ENCODE measurements around the gene HOXC12.

DNA sequence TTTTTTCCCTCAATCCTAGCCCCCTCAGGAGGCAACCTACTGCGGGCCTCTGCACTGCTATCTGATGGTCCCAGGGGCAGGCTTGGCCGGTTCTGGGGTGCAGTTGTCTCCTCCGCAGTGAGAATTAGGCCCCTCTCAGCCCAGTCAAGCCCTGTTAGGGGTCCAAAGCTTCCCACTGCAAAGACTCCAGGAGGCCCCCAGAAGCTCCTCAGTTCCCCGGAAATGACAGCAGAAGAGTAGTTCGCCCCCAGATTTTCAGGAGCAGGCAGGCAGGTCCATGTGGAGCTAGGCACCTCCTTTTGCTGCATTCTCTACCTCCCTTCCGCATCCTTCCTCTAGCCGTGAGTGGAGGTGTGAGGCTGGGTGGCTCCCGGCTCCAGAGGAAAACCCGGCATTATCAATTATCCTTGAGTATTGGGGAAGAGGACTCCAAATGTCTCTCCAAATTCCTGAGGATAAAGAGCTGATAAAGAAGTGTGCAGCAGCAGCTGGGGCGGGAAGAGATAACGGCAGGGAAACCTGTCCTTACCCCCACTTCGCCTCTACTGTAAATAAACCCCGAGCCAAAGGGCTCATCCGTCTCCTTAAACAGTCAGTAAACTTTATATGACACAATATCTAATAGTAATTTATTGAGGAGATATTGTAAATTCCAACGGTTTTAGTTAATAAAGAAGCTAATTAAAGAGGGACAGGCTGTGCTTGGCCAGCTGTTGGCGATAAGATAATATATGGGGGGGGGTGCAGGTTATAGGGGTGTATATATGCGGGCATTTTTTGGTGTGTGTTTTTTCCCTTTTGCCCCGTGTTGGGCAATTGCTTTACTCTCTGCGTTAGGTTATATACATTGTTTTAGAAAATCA is 641 bp upstream of the HOXC12 start:
- TF ChIP-seq EP300 (IDR thresholded peaks at IDR 0.05): no peak
- TF ChIP-seq, protein P1, sequence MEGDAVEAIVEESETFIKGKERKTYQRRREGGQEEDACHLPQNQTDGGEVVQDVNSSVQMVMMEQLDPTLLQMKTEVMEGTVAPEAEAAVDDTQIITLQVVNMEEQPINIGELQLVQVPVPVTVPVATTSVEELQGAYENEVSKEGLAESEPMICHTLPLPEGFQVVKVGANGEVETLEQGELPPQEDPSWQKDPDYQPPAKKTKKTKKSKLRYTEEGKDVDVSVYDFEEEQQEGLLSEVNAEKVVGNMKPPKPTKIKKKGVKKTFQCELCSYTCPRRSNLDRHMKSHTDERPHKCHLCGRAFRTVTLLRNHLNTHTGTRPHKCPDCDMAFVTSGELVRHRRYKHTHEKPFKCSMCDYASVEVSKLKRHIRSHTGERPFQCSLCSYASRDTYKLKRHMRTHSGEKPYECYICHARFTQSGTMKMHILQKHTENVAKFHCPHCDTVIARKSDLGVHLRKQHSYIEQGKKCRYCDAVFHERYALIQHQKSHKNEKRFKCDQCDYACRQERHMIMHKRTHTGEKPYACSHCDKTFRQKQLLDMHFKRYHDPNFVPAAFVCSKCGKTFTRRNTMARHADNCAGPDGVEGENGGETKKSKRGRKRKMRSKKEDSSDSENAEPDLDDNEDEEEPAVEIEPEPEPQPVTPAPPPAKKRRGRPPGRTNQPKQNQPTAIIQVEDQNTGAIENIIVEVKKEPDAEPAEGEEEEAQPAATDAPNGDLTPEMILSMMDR (IDR thresholded peaks at IDR 0.05): no peak

Measured in suprapubic skin (tissue), 3 donors.